Kidney (tissue), 14 donors: ENCODE measurements around the gene CDK15. TPM values are rescaled to one million over a fixed set of nuclear protein-coding genes. Genes with fewer than 3 reads are reported as not detected.

Source experiments
- DNase-seq, 5 donors: peaks; one replicate each; pipeline ENCODE4 v3.0.0-alpha.2; 2013 to 2020
- FAIRE-seq: peaks from 2 replicates; lab custom pipeline; 2012; peaks lifted over from hg19 to GRCh38; lab: Jason Lieb, UNC
- H3K27ac ChIP-seq, 2 donors: one replicate each; pipeline ENCODE4 v1.7.0; 2013; ENCODE audit warnings: low read depth in 2 of 2, low read length in 2 of 2, inconsistent platforms in 1 of 2
- H3K27me3 ChIP-seq: one replicate; pipeline ENCODE4 v1.7.1; 2013; ENCODE audit warnings: low read length, inconsistent platforms; ENCODE audit not compliant: control insufficient read depth, insufficient read depth
- H3K36me3 ChIP-seq, 3 donors: one replicate each; pipeline versions ENCODE4 v1.7.0 to v1.7.1; 2013; ENCODE audit warnings: low read length in 3 of 3, control low read depth in 1 of 3, inconsistent platforms in 1 of 3; ENCODE audit not compliant: insufficient read depth in 3 of 3, control insufficient read depth in 2 of 3
- H3K4me1 ChIP-seq, 3 donors: one replicate each; pipeline versions ENCODE4 v1.7.0 to v1.7.1; 2013; ENCODE audit warnings: low read length in 3 of 3, inconsistent platforms in 1 of 3, low read depth in 1 of 3; ENCODE audit not compliant: control insufficient read depth in 2 of 3, insufficient read depth in 2 of 3
- H3K4me3 ChIP-seq, 3 donors: one replicate each; pipeline versions ENCODE4 v1.7.0 to v1.8.1; 2013; ENCODE audit warnings: low read length in 3 of 3, control low read depth in 1 of 3, inconsistent platforms in 1 of 3
- H3K9ac ChIP-seq, 3 donors: one replicate each; pipeline versions ENCODE4 v1.7.0 to v1.7.1; 2013; ENCODE audit warnings: low read length in 3 of 3, control low read depth in 1 of 3, inconsistent platforms in 1 of 3
- H3K9me3 ChIP-seq, 3 donors: one replicate each; pipeline versions ENCODE4 v1.7.0 to v1.7.1; 2013; ENCODE audit warnings: low read length in 3 of 3, control low read depth in 1 of 3, inconsistent platforms in 1 of 3; ENCODE audit not compliant: control insufficient read depth in 2 of 3, insufficient read depth in 1 of 3
- CTCF ChIP-seq: IDR thresholded peaks from 3 replicates; pipeline ENCODE4 v1.5.1; 2012; ENCODE audit warnings: mild to moderate bottlenecking, moderate library complexity, borderline replicate concordance; ENCODE audit not compliant: insufficient read depth; ENCODE audit errors: extremely low read depth
- intact Hi-C: fragments of 100-400 bp; cut with DNase I; formaldehyde crosslinking; loops from one replicate; pipeline ENCODE4 v1.11.1; 2022
- polyA plus RNA-seq: library from polyadenylated mRNA; stranded (reverse); fragments of 350-450 nt; fragmentation: Illumina TruSeq; extraction: RNeasy Lipid Tissue Mini Kit (QIAGEN cat#74804); gene quantifications from one replicate; pipeline ENCODE4 v1.2.3, GENCODE V29; 2014; ENCODE audit warnings: low read depth, low replicate concordance; ENCODE audit not compliant: insufficient read depth
- total RNA-seq: library from RNA; stranded (reverse); fragmentation: NEBNext Ultra II Directional; extraction: Animal tissue kit (Norgen Biotek cat#: 25700); gene quantifications from one replicate; pipeline ENCODE4 v1.2.1, GENCODE V29; 2021
- donor health status: control.
- donor health status: control.
- donor health status: control.
- donor health status: control.
- donor health status: control.
- donor health status: DM: yes; HTN: yes; CAD: no.
- donor health status: Normal renal cell carcinoma (clear cell type).

Gene CDK15
- total and polyA plus RNA-seq, 2 donors from 2014 or later: 0.11 to 2.7 TPM

GRCh38 chr2:201888426-201888800 is 82.1 kb downstream of the CDK15 start:
- Histone ChIP-seq H3K4me3 (peak overlapping the region in 2 of 3 donors; percentile 23 to 34), H3K9ac (peak overlapping the region in 1 of 3 donors; percentile 5), H3K27ac (no peak overlapping the region), H3K27me3 (no peaks in the 10 kb centered on the region), H3K9me3 (no peaks in the 10 kb centered on the region), H3K36me3 (no peaks in the 10 kb centered on the region), H3K4me1 (peaks cover 0 to 2% (median under 1%) of the 10 kb centered on the region in 3 donors)
- intact Hi-C loops: no loop called here
- no peak for TF ChIP-seq CTCF
- peak in 2 of 5 donors; percentile 38 to 43 for DNase-seq
- FAIRE-seq: no peak

- no peak for TF ChIP-seq CTCF
- intact Hi-C loops: no loop called here
Observed at GRCh38 chr2:201890453-201890852, 84.1 kb downstream of the CDK15 start.

GRCh38 chr2:201891676-201892075 is 85.3 kb downstream of the CDK15 start:
- Histone ChIP-seq H3K36me3 (no peaks in the 10 kb centered on the region), H3K4me1 (no peaks in the 10 kb centered on the region), H3K27ac (no peak overlapping the region), H3K27me3 (no peaks in the 10 kb centered on the region), H3K4me3 (no peak overlapping the region), H3K9me3 (no peaks in the 10 kb centered on the region), H3K9ac (no peak overlapping the region)
- FAIRE-seq: no peak
- DNase-seq: no peak
- no peak for TF ChIP-seq CTCF
- intact Hi-C loops: no loop called here

More at GRCh38 chr2:201890453-201890852, 84.1 kb downstream of the CDK15 start:
- Histone ChIP-seq H3K9ac (no peak overlapping the region), H3K4me3 (no peak overlapping the region), H3K27ac (no peak overlapping the region), H3K9me3 (no peaks in the 10 kb centered on the region), H3K27me3 (no peaks in the 10 kb centered on the region), H3K36me3 (no peaks in the 10 kb centered on the region), H3K4me1 (no peaks in the 10 kb centered on the region)
- no peak for FAIRE-seq
- no peak for DNase-seq

GRCh38 chr2:201892516-201892915 is 86.2 kb downstream of the CDK15 start:
- no peaks in the 10 kb centered on the region for H3K9me3 ChIP-seq
- DNase-seq: no peak
- H3K4me1 ChIP-seq: no peaks in the 10 kb centered on the region
- no peak for FAIRE-seq
- intact Hi-C loops: no loop called here
- no peaks in the 10 kb centered on the region for H3K36me3 ChIP-seq
- H3K27me3 ChIP-seq: no peaks in the 10 kb centered on the region
- no peak for TF ChIP-seq CTCF
- H3K27ac ChIP-seq: no peak overlapping the region
- H3K9ac ChIP-seq: no peak overlapping the region
- no peak overlapping the region for H3K4me3 ChIP-seq
